HEK293 (cell line): ENCODE measurements around the gene GFI1.

Source experiments
- CTCF ChIA-PET: fragments of 350-600 bp; formaldehyde crosslinking; extraction: SDS; loops from one replicate; lab custom pipeline; 2021; ENCODE audit warnings: antibody characterized with exemption; lab: Yijun Ruan, JAX
- POLR2A ChIA-PET: fragments of 300-600 bp; formaldehyde crosslinking; extraction: SDS; loops from one replicate; lab custom pipeline; 2020; ENCODE audit warnings: antibody characterized with exemption, inconsistent platforms; lab: Yijun Ruan, JAX
- H3K27ac ChIP-seq: fragments of 200-500 bp; sonication (Bioruptor generic); 2 replicates; pipeline ENCODE4 v1.5.1; 2014; ENCODE audit warnings: low read depth, low read length, control low read depth, inconsistent platforms; ENCODE audit errors: extremely low read depth
- H3K36me3 ChIP-seq, 2 experiments: fragments of 200-500 bp in 1 of 2; sonication (Bioruptor generic) in 1 of 2; 1 replicate in 1 of 2; 2 replicates in 1 of 2; pipeline ENCODE4 v1.5.1; 2014 to 2017; ENCODE audit warnings: inconsistent platforms in 2 of 2, low read length in 2 of 2; ENCODE audit not compliant: control insufficient read depth in 2 of 2, insufficient read depth in 1 of 2
- H3K4me1 ChIP-seq: fragments of 200-500 bp; sonication (Bioruptor generic); 2 replicates; pipeline ENCODE4 v1.5.1; 2014; ENCODE audit warnings: mild to moderate bottlenecking, low read length, inconsistent platforms; ENCODE audit not compliant: control insufficient read depth, insufficient read depth
- H3K4me3 ChIP-seq: 2 replicates; pipeline ENCODE4 v1.5.1; 2011; ENCODE audit warnings: low read depth, mild to moderate bottlenecking, control low read depth, low read length, moderate library complexity
- H3K9me3 ChIP-seq: fragments of 200-500 bp; sonication (Bioruptor generic); 2 replicates; pipeline ENCODE4 v1.5.1; 2014; ENCODE audit warnings: low read depth, low read length, inconsistent platforms; ENCODE audit not compliant: control insufficient read depth, insufficient read depth
- HOXD13 ChIP-seq: sonication (generic); formaldehyde crosslinking; IDR thresholded peaks from 2 replicates; pipeline ENCODE4 v1.8.0; 2022; ENCODE audit warnings: missing genetic modification reagents, borderline replicate concordance
- KLF8 ChIP-seq: fragments of 450-650 bp; formaldehyde crosslinking; IDR thresholded peaks from 2 replicates; pipeline ENCODE4 v1.5.1; 2016; ENCODE audit warnings: missing biosample characterization, missing genetic modification characterization
- SCRT1 ChIP-seq: fragments of 450-650 bp; formaldehyde crosslinking; IDR thresholded peaks from 2 replicates; pipeline ENCODE4 v1.5.1; 2016; ENCODE audit warnings: missing biosample characterization, missing genetic modification characterization, borderline replicate concordance
- SCRT2 ChIP-seq: fragments of 450-650 bp; formaldehyde crosslinking; IDR thresholded peaks from 2 replicates; pipeline ENCODE4 v1.5.1; 2016; ENCODE audit warnings: missing biosample characterization, missing genetic modification characterization
- ZBTB11 ChIP-seq: fragments of 450-650 bp; formaldehyde crosslinking; conservative IDR thresholded peaks from 2 replicates; pipeline ENCODE4 v1.5.1; 2016; ENCODE audit warnings: low read depth, missing biosample characterization, missing genetic modification characterization
- ZFP37 ChIP-seq: fragments of 450-650 bp; formaldehyde crosslinking; IDR thresholded peaks from 2 replicates; pipeline ENCODE4 v1.5.1; 2016; ENCODE audit warnings: missing biosample characterization, missing genetic modification characterization
- ZNF133 ChIP-seq: fragments of 450-650 bp; formaldehyde crosslinking; IDR thresholded peaks from 2 replicates; pipeline ENCODE4 v1.5.1; 2016; ENCODE audit warnings: missing biosample characterization, missing genetic modification characterization
- ZNF148 ChIP-seq: fragments of 450-650 bp; formaldehyde crosslinking; IDR thresholded peaks from 2 replicates; pipeline ENCODE4 v1.5.0; 2017; ENCODE audit warnings: missing biosample characterization, missing genetic modification characterization, borderline replicate concordance
- ZNF169 ChIP-seq: fragments of 450-650 bp; formaldehyde crosslinking; IDR thresholded peaks from 2 replicates; pipeline ENCODE4 v1.5.1; 2016; ENCODE audit warnings: missing biosample characterization, missing genetic modification characterization
- ZNF184 ChIP-seq: fragments of 450-650 bp; IDR thresholded peaks from 2 replicates; pipeline ENCODE4 v1.5.1; 2018; ENCODE audit warnings: missing biosample characterization, mild to moderate bottlenecking, missing genetic modification characterization
- ZNF23 ChIP-seq: fragments of 450-650 bp; formaldehyde crosslinking; IDR thresholded peaks from 2 replicates; pipeline ENCODE4 v1.5.1; 2016; ENCODE audit warnings: missing biosample characterization, missing genetic modification characterization, borderline replicate concordance
- ZNF266 ChIP-seq: fragments of 450-650 bp; formaldehyde crosslinking; IDR thresholded peaks from 2 replicates; pipeline ENCODE4 v1.5.1; 2016; ENCODE audit warnings: missing biosample characterization, missing genetic modification characterization, low read depth
- ZNF366 ChIP-seq: fragments of 450-650 bp; formaldehyde crosslinking; conservative IDR thresholded peaks from 2 replicates; pipeline ENCODE4 v1.5.1; 2016; ENCODE audit warnings: missing biosample characterization, missing genetic modification characterization
- ZNF473 ChIP-seq: fragments of 450-650 bp; formaldehyde crosslinking; IDR thresholded peaks from 2 replicates; pipeline ENCODE4 v1.5.1; 2017; ENCODE audit warnings: missing biosample characterization, missing genetic modification characterization
- ZNF555 ChIP-seq: fragments of 450-650 bp; formaldehyde crosslinking; conservative IDR thresholded peaks from 2 replicates; pipeline ENCODE4 v1.5.1; 2017; ENCODE audit warnings: missing biosample characterization, mild to moderate bottlenecking, missing genetic modification characterization, inconsistent platforms
- ZNF658 ChIP-seq: fragments of 450-650 bp; formaldehyde crosslinking; IDR thresholded peaks from 2 replicates; pipeline ENCODE4; 2016; ENCODE audit warnings: missing biosample characterization, missing genetic modification characterization
- ZNF701 ChIP-seq: fragments of 450-650 bp; formaldehyde crosslinking; IDR thresholded peaks from 2 replicates; pipeline ENCODE4 v1.5.1; 2016; ENCODE audit warnings: missing biosample characterization, missing genetic modification characterization
- ZSCAN16 ChIP-seq: fragments of 450-650 bp; formaldehyde crosslinking; IDR thresholded peaks from 2 replicates; pipeline ENCODE4 v1.5.1; 2016; ENCODE audit warnings: missing biosample characterization, missing genetic modification characterization
- TF ChIP-seq, protein P1 (sequence below): fragments of 450-650 bp; formaldehyde crosslinking; IDR thresholded peaks from 2 replicates; pipeline ENCODE4 v1.5.1; 2016; ENCODE audit warnings: missing biosample characterization, missing genetic modification characterization
- TF ChIP-seq, protein P2 (sequence below): fragments of 450-650 bp; formaldehyde crosslinking; IDR thresholded peaks from 2 replicates; pipeline ENCODE4 v1.5.1; 2016; ENCODE audit warnings: missing biosample characterization, missing genetic modification characterization
- TF ChIP-seq, protein P3 (sequence below): fragments of 450-650 bp; formaldehyde crosslinking; IDR thresholded peaks from 2 replicates; pipeline ENCODE4 v1.5.1; 2016; ENCODE audit warnings: missing biosample characterization, missing genetic modification characterization, borderline replicate concordance

Gene GFI1

DNA sequence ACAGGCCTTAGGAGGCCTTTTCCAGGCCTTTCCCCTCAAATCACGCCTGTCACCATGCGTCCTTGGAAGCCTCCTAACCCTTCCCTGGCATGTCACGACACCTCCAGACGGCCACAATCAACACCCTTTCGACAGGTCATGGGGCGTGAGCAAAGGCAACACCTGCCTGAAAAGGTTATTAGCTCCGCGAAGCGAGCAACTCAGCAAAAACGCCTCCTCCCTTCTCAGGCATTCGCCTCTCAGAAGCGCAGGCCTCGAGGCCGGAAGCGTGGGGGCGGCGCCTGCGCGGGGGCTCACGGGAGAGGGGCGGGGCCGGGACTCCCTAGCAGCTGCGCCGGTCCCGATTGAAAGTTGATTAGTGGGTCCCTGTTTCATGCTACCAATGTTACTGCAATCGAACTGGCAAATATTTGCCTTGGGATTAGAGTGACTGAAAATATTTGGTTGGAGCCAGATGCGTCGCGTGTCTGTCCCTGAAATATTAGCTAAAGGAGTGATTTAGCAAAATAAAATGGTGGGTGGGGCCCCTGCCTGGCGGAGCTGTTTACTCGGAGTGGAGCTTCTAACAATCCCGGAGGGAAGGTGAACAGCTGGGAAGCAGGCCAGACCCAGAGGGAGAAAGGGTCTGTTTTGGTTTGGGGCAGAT is 44.9 kb downstream of the GFI1 start:
- Histone ChIP-seq H3K27ac (no peak overlapping the region), H3K4me3 (no peak overlapping the region), H3K9me3 (no peaks in the 10 kb centered on the region), H3K4me1 (no peaks in the 10 kb centered on the region)
- CTCF ChIA-PET: no interaction called here
- POLR2A ChIA-PET: no interaction called here
- TF ChIP-seq, protein P1, sequence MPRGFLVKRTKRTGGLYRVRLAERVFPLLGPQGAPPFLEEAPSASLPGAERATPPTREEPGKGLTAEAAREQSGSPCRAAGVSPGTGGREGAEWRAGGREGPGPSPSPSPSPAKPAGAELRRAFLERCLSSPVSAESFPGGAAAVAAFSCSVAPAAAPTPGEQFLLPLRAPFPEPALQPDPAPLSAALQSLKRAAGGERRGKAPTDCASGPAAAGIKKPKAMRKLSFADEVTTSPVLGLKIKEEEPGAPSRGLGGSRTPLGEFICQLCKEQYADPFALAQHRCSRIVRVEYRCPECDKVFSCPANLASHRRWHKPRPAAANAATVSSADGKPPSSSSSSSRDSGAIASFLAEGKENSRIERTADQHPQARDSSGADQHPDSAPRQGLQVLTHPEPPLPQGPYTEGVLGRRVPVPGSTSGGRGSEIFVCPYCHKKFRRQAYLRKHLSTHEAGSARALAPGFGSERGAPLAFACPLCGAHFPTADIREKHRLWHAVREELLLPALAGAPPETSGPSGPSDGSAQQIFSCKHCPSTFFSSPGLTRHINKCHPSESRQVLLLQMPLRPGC: no peak
- TF ChIP-seq ZNF366 (tag by site-specific recombination) (no peak), ZNF266 (tag by site-specific recombination) (no peak)
- TF ChIP-seq, all 188 proteins: peak for 0
- no peaks in the 10 kb centered on the region for H3K36me3 ChIP-seq

DNA sequence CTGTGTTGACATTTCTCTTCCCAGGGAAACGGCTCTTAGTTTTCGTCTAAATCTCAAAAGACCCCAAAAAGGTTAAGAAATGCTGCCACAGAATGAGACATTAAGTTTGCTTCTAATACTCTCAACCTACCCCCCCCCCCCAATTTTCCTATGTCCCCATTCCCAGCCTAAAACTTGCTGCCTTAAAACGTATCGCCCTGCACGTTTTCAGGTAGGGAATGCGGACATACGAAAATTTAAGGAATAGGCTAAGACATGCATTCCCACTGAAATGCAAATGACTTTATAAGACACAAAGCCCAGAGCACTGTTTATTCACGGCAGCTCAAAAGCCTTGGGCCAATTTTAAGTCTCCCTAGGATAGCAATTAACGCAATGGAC is 45.4 kb downstream of the GFI1 start:
- CTCF ChIA-PET: no interaction called here
- TF ChIP-seq ZBTB11 (tag by site-specific recombination) (no peak), ZFP37 (tag by site-specific recombination) (no peak), SCRT1 (tag by site-specific recombination) (no peak), ZSCAN16 (no peak), ZNF658 (tag by site-specific recombination) (no peak), ZNF169 (tag by site-specific recombination) (no peak)
- TF ChIP-seq, protein P2, sequence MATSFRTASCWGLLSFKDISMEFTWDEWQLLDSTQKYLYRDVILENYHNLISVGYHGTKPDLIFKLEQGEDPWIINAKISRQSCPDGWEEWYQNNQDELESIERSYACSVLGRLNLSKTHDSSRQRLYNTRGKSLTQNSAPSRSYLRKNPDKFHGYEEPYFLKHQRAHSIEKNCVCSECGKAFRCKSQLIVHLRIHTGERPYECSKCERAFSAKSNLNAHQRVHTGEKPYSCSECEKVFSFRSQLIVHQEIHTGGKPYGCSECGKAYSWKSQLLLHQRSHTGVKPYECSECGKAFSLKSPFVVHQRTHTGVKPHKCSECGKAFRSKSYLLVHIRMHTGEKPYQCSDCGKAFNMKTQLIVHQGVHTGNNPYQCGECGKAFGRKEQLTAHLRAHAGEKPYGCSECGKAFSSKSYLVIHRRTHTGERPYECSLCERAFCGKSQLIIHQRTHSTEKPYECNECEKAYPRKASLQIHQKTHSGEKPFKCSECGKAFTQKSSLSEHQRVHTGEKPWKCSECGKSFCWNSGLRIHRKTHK (tag by site-specific recombination): no peak
- TF ChIP-seq, all 188 proteins: peak for 0
- no peak overlapping the region for H3K27ac ChIP-seq
- POLR2A ChIA-PET: no interaction called here
- no peak overlapping the region for H3K4me3 ChIP-seq
- H3K4me1 ChIP-seq: no peaks in the 10 kb centered on the region
- H3K9me3 ChIP-seq: no peaks in the 10 kb centered on the region
- no peaks in the 10 kb centered on the region for H3K36me3 ChIP-seq

GRCh38 chr1:92439291-92439690 is 47.4 kb downstream of the GFI1 start:
- Histone ChIP-seq H3K9me3 (no peaks in the 10 kb centered on the region), H3K27ac (no peak overlapping the region), H3K4me3 (no peak overlapping the region), H3K36me3 (no peaks in the 10 kb centered on the region), H3K4me1 (no peaks in the 10 kb centered on the region)
- CTCF ChIA-PET: no interaction called here
- POLR2A ChIA-PET: no interaction called here
- TF ChIP-seq SCRT2 (tag by site-specific recombination) (no peak), ZNF555 (tag by site-specific recombination) (no peak), ZNF148 (tag by site-specific recombination) (no peak), HOXD13 (no peak), ZNF701 (tag by site-specific recombination) (no peak), ZNF266 (tag by site-specific recombination) (no peak), ZNF473 (tag by site-specific recombination) (no peak), ZNF133 (tag by site-specific recombination) (no peak), ZNF23 (tag by site-specific recombination) (no peak), ZNF184 (tag by site-specific recombination) (no peak), KLF8 (tag by site-specific recombination) (no peak)
- TF ChIP-seq, protein P3, sequence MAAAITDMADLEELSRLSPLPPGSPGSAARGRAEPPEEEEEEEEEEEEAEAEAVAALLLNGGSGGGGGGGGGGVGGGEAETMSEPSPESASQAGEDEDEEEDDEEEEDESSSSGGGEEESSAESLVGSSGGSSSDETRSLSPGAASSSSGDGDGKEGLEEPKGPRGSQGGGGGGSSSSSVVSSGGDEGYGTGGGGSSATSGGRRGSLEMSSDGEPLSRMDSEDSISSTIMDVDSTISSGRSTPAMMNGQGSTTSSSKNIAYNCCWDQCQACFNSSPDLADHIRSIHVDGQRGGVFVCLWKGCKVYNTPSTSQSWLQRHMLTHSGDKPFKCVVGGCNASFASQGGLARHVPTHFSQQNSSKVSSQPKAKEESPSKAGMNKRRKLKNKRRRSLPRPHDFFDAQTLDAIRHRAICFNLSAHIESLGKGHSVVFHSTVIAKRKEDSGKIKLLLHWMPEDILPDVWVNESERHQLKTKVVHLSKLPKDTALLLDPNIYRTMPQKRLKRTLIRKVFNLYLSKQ (tag by site-specific recombination): no peak
